NCI-H146 treated with DMSO at 0.1 percent for 48 hours (cell line): Measurements from ENCODE around the gene SEC11A.
"Not testable (repeated sequence)": the region's sequence is repeated elsewhere in the genome, so short reads cannot be mapped to it uniquely, and the experiment has no call there.

Source experiments
- DNase-seq: peaks from one replicate; lab custom pipeline; 2025; ENCODE audit not compliant: unreplicated experiment; lab: John Stamatoyannopoulos, UW

Gene SEC11A

DNA sequence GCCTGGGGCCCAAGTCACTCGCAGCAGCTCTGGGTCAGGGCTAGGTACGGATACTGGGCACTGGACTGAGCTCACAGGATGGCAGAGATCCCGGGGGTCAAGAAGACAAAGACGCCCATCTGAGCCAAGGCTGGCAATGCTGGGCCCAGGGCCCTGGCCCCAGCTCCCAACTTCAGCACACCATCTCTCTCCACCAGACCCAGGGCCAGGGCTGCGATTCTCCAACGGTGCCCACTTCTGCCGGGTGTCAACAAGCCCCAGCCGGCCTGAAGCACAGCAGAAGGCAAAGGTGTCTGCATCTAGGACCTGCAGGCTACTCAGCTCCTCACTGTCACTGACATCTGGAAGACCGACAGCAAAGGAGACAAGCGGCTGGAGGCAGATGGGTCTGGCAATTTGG is 70.4 kb downstream of the SEC11A start:
- DNase-seq: no peak

DNA sequence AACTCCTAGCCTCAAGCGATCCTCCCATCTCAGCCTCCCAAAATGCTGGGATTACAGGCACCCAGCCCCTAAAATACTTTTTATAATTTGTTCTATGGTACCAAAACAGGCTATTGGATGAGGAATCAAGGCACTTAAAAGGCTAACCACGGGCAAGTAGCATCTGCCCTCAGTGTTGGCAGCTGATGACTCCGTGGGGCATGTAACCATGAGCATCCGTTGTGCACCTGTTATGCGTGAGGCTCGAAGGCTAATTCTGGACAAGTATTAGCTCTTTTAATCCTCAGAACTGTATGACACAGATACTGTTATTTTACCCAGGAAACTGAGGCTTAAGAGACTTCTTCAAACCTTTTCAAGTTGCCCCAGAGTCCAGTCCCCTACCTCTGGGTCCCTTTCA is 72.1 kb downstream of the SEC11A start:
- no peak for DNase-seq

DNA sequence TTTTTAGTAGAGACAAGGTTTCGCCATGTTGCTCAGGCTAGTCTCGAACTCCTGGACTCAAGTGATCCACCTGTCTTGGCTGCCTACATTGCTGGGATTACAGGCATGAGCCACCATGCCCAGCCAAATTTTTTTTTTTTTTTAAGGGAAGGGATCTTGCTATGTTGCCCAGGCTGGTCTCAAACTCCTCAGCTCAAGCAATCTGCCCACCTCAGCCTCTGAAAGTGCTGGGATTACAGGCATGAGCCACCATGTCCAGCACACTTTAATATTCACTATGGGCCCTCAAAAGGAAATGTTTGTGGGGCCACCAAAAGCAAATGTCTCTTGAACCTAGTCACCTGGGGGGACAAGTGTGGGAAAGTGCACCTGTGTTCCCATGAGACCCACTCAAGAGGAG is 73.3 kb downstream of the SEC11A start:
- DNase-seq: not testable (repeated sequence)

DNA sequence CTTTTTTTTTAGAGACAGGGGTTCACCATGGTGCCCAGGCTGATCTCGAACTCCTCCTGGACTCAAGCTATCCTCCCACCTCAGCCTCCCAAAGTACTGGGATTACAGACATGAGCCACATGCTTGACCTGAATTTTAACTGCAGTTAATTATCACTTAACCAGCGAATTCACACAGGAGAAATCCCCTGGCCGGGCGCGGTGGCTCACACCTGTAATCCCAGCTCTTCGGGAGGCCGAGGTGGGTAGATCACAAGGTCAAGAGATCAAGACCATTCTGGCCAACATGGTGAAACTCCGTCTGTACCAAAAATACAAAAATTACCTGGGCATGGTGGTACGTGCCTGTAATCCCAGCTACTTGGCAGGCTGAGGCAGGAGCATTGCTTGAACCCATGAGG is 74.1 kb downstream of the SEC11A start:
- not testable (repeated sequence) for DNase-seq

DNA sequence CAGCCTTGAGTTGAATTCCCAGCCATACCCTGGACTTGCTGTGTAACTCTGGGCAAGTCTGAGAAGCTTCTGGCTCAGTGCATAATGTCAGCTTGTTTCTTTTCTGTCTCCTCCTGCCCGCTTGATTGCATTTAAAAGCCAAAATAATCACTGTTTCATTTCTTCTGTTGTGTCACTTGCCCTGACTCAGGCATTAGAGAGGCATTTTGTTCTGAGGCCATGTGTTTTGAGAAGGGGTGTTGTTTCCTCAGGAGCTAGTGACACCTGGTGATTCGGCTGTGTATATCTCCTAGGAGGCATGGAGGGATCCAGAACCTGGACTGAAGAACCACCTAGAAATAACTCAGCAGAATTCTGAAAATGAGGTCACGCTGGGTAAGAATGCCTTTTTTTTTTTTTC is 77.8 kb downstream of the SEC11A start:
- DNase-seq: no peak

DNA sequence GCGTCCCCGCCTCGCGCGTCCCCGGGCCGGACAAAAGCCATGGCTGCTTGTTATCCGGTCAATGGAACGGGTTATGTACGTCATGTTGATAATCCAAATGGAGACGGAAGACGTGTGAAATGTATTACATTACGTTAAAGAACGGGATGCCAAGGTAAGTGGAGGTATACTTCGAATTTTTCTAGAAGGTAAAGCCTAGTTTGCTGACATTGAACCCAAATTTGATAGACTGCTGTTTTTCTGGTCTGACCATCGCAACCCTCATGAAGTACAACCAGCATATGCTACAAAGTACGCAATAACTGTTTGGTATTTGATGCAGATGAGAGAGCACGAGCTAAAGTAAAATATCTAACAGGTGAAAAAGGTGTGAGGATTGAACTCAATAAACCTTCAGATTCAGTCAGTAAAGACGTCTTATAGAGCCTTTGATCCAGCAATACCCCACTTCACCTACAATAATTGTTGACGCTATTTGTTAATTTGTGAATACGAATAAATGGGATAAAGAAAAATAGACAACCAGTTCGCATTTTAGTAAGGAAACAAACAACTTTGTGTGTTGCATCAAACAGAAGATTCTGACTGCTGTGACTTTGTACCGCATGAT is 81.6 kb downstream of the SEC11A start:
- no peak for DNase-seq

DNA sequence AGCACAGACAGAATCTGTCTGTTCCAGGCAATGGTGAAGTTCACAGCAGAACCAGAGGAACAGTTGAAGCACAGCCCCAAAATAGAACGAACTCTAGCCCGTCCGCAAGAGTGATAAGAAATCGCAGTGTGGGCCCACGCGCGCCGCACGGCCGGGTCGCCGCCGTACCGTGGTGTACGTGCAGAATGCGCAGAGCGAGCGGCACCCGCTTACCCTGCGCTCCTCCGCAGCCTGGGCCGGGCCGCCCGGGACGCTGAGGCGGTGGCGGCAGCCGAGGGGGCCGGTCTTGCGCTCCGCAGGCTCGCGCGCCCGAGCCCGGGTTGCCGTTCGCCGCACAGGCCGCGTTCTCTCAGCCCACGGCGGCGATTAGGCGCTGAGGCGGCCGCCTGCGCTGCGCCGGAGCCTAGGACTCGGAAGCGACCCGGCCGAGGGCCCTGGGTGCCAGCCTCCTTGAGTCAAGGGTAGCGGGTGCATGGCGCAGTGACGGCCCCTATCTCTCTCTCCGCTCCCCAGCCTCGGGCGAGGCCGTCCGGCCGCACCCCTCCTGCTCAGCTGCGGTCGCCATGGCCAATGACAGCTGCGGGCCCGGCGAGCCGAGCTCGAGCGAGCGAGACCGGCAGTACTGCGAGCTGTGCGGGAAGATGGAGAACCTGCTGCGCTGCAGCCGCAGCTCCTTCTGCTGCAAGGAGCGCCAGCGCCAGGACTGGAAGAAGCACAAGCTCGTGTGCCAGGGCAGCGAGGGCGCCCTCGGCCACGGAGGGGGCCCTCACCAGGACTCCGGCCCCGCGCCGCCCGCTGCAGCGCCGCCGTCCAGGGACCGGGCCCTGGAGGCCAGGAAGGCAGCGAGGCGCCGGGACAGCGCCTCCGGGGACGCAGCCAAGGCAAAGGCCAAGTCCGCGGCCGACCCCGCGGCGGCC is 82.4 kb downstream of the SEC11A start:
- peak; percentile 7 for DNase-seq

DNA sequence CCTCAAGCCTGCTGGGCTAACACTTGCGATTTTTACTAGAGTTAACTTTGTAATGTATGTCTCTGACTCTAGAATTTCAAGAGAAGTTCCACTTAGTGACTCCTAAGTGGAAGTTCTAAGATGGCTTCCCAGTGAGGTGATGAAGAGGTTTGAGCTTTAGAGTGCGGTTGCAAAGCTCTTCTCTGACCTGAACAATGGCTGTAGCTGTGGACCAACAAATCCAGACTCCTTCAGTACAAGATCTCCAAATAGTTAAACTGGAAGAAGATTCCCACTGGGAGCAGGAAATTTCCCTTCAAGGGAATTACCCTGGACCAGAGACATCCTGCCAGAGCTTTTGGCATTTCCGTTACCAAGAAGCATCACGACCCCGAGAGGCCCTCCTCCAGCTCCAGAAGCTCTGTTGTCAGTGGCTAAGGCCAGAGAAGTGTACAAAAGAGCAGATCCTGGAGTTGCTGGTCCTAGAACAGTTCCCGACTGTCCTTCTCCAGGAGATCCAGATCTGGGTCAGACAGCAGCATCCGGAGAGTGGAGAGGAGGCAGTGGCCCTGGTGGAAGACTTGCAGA is 84.2 kb downstream of the SEC11A start:
- DNase-seq: no peak

DNA sequence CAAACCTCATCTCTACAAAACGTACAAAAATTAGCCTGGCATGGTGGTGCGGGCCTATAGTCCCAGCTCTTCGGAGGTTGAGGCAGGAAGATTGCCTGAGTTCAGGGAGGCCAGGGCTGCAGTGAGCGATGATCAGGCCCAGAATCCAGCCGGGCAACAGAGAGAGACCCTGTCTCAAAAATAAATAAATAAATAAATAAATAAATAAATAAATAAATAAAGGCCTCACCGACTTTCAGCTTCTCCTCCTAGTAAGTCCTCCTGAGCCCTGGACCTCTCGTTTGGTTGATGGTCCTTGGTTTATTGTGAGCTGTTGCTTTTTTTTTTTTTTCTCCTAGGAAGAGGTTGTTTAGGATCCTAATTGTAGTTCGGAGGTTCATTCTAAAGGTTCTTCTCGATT is 86.9 kb downstream of the SEC11A start:
- no peak for DNase-seq

DNA sequence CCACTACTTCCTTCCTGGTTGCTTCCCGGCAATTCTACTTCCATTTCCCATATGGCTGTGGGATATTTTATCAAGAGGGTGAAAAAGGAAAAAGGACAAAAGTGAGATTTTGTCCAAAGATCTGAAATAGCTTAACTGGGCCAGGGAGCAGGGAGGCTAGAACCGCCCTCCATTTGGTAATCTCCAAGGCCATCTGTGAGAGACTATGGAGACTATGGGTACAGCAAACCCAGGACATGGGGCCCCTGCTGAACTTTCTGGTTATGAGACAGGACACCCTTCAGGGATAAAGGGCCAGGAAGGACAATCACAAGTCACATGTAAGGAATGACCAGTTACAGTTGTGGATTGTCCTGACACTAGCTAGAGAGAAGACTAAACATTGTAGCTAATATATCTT is 90.8 kb downstream of the SEC11A start:
- no peak for DNase-seq

DNA sequence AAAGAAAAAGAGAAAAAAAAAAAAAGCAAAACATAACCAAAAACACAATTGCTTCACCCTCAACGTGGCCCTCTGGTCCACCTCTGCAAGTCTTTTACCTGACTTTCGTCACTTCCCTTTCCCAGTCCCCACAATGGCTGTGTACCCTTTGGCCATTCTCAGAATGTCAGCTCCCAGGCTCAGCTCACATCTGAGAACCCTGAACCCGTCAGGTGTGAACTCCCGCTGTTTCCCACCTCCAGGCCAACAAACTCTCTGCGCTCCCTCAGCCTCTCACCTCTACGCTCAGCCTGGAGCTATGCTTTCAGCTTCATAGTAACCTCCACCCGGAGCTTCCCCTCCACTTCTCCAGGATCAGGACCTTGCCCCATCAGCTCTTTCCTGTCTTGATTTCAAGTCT is 91.6 kb downstream of the SEC11A start:
- DNase-seq: no peak

DNA sequence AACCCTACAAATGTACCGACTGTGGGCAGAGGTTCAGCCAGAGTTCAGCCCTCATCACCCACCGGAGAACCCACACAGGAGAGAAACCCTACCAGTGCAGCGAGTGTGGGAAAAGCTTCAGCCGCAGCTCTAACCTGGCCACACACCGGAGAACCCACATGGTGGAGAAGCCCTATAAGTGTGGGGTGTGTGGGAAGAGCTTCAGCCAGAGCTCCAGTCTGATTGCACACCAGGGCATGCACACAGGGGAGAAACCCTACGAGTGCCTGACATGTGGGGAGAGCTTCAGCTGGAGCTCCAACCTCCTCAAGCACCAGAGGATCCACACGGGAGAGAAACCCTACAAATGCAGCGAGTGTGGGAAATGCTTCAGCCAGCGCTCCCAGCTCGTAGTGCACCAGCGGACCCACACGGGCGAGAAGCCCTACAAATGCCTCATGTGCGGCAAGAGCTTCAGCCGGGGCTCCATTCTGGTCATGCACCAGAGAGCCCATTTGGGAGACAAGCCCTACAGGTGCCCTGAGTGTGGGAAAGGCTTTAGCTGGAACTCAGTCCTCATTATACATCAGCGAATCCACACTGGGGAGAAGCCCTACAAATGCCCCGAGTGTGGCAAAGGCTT is 94.5 kb downstream of the SEC11A start:
- DNase-seq: no peak

DNA sequence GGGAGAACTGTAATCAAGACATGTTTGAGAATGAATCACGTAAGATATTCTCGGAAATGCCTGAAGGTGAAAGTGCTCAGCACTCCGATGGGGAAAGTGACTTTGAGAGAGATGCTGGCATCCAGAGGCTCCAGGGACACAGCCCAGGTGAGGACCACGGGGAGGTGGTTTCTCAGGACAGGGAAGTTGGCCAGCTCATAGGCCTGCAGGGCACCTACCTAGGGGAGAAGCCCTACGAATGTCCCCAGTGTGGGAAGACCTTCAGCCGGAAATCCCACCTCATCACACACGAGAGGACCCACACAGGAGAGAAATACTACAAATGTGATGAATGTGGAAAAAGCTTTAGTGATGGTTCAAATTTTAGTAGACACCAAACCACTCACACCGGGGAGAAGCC is 95.3 kb downstream of the SEC11A start:
- DNase-seq: no peak
